Measurements from ENCODE around the gene SLC35A5.
"Not testable (repeated sequence)": the region's sequence is repeated elsewhere in the genome, so short reads cannot be mapped to it uniquely, and the experiment has no call there.

The SLC35A5 gene

GRCh38 chr3:112561734-112562529, at the start of gene SLC35A5, which contains the start of gene ATG3:
Gene SLC35A5, plus strand, starts transcription at chr3:112562045. Its CDS starts 1,359 bp downstream, at chr3:112563404.
Gene ATG3, minus strand, starts transcription at chr3:112561962. Its CDS starts 434 bp downstream, at chr3:112561528.
- H3K4me2 ChIP-seq (ENCODE audit: low read length) = peak within 1 kb of the TSS; percentile 70
- H3K27me3 ChIP-seq (ENCODE audit: control insufficient read depth, low read length) = no peaks in the 10 kb centered on the region
- H3K4me3 ChIP-seq (ENCODE audit: low read length) = peak within 1 kb of the TSS; percentile 97
- peaks cover 55% of the 10 kb centered on the region for H3K36me3 ChIP-seq (ENCODE audit: control insufficient read depth, low read length)
- H3K9me2 ChIP-seq (replicated peaks; ENCODE audit: control insufficient read depth, low read length) = no peaks in the 10 kb centered on the region
- H3K79me2 ChIP-seq (ENCODE audit: control insufficient read depth, low read length) = peaks cover 67% of the 10 kb centered on the region
- H3F3A ChIP-seq (ENCODE audit: control insufficient read depth, insufficient read depth) = no peaks in the 10 kb centered on the region
- H3K27ac ChIP-seq (ENCODE audit: low read depth, low read length) = peak within 1 kb of the TSS; percentile 85
- H3K4me1 ChIP-seq (ENCODE audit: control insufficient read depth, low read length) = peaks cover 34% of the 10 kb centered on the region
- H3K9me3 ChIP-seq (ENCODE audit: control insufficient read depth, insufficient read depth, low read length) = no peaks in the 10 kb centered on the region
- TF ChIP-seq EZH2phosphoT487 (IDR thresholded peaks at IDR 0.05; ENCODE audit: borderline replicate concordance, low read length) (no peak), CTCF (IDR thresholded peaks at IDR 0.05; ENCODE audit: low read depth, low read length, poor library complexity, severe bottlenecking) (no peak)
- no peaks in the 10 kb centered on the region for H4K20me1 ChIP-seq (ENCODE audit: control insufficient read depth, insufficient read depth, low read depth, low read length)

- Histone ChIP-seq H3K4me1 (ENCODE audit: control insufficient read depth, low read length) (peaks cover 29% of the 10 kb centered on the region), H3K27ac (ENCODE audit: low read depth, low read length) (no peak overlapping the region), H3K9me2 (replicated peaks; ENCODE audit: control insufficient read depth, low read length) (no peaks in the 10 kb centered on the region), H4K20me1 (ENCODE audit: control insufficient read depth, insufficient read depth, low read depth, low read length) (no peaks in the 10 kb centered on the region), H3K4me2 (ENCODE audit: low read length) (no peak overlapping the region), H3K79me2 (ENCODE audit: control insufficient read depth, low read length) (no peaks in the 10 kb centered on the region), H3K27me3 (ENCODE audit: control insufficient read depth, low read length) (no peaks in the 10 kb centered on the region), H3K36me3 (ENCODE audit: control insufficient read depth, low read length) (no peaks in the 10 kb centered on the region; the same call in 1 of the 2 replicates), H3K9me3 (ENCODE audit: control insufficient read depth, insufficient read depth, low read length) (no peaks in the 10 kb centered on the region; the same call in 1 of the 2 replicates), H3F3A (ENCODE audit: control insufficient read depth, insufficient read depth) (0 out of 2 replicates have a peak, but pooled peaks cover 3% of the 10 kb centered on the region), H3K4me3 (ENCODE audit: low read length) (no peak overlapping the region)
- TF ChIP-seq EZH2phosphoT487 (IDR thresholded peaks at IDR 0.05; ENCODE audit: borderline replicate concordance, low read length) (no peak), CTCF (IDR thresholded peaks at IDR 0.05; ENCODE audit: low read depth, low read length, poor library complexity, severe bottlenecking) (no peak)
Measured at GRCh38 chr3:112512320-112512719, 49.5 kb upstream of the SLC35A5 start.

GRCh38 chr3:112514527-112515128, 47.2 kb upstream of the SLC35A5 start:
- Histone ChIP-seq H3K4me3 (ENCODE audit: low read length) (no peak overlapping the region), H3K27me3 (ENCODE audit: control insufficient read depth, low read length) (no peaks in the 10 kb centered on the region), H3K4me2 (ENCODE audit: low read length) (no peak overlapping the region; the same call in 1 of the 2 replicates), H3F3A (ENCODE audit: control insufficient read depth, insufficient read depth) (0 out of 2 replicates have a peak, but pooled peaks cover 3% of the 10 kb centered on the region), H3K4me1 (ENCODE audit: control insufficient read depth, low read length) (peaks cover 24% of the 10 kb centered on the region), H4K20me1 (ENCODE audit: control insufficient read depth, insufficient read depth, low read depth, low read length) (no peaks in the 10 kb centered on the region), H3K27ac (ENCODE audit: low read depth, low read length) (no peak overlapping the region), H3K79me2 (ENCODE audit: control insufficient read depth, low read length) (no peaks in the 10 kb centered on the region), H3K9me2 (replicated peaks; ENCODE audit: control insufficient read depth, low read length) (no peaks in the 10 kb centered on the region), H3K36me3 (ENCODE audit: control insufficient read depth, low read length) (no peaks in the 10 kb centered on the region; the same call in 1 of the 2 replicates), H3K9me3 (ENCODE audit: control insufficient read depth, insufficient read depth, low read length) (no peaks in the 10 kb centered on the region; the same call in 1 of the 2 replicates)
- no peak for TF ChIP-seq CTCF (IDR thresholded peaks at IDR 0.05; ENCODE audit: low read depth, low read length, poor library complexity, severe bottlenecking)
- no peak for TF ChIP-seq EZH2phosphoT487 (IDR thresholded peaks at IDR 0.05; ENCODE audit: borderline replicate concordance, low read length)

- H3F3A ChIP-seq (ENCODE audit: control insufficient read depth, insufficient read depth); H3K36me3 ChIP-seq (ENCODE audit: control insufficient read depth, low read length); H3K9me2 ChIP-seq (replicated peaks; ENCODE audit: control insufficient read depth, low read length); H3K27me3 ChIP-seq (ENCODE audit: control insufficient read depth, low read length); H3K4me3 ChIP-seq (ENCODE audit: low read length); H3K4me2 ChIP-seq (ENCODE audit: low read length); H3K9me3 ChIP-seq (ENCODE audit: control insufficient read depth, insufficient read depth, low read length); H3K79me2 ChIP-seq (ENCODE audit: control insufficient read depth, low read length); H4K20me1 ChIP-seq (ENCODE audit: control insufficient read depth, insufficient read depth, low read depth, low read length): not testable (repeated sequence)
- Histone ChIP-seq H3K4me1 (ENCODE audit: control insufficient read depth, low read length) (peaks cover 28% of the 10 kb centered on the region), H3K27ac (ENCODE audit: low read depth, low read length) (peak overlapping the region; percentile 21; the same call in 1 of the 2 replicates)
Measured at GRCh38 chr3:112518970-112519369, 42.9 kb upstream of the SLC35A5 start.
